GM12873 (cell line): ENCODE measurements around the gene TGFBR1.

Experiments
- TF ChIP-seq, protein P1 (sequence below): IDR thresholded peaks from 2 replicates; pipeline ENCODE4 v1.5.1; 2012; ENCODE audit warnings: low read depth, mild to moderate bottlenecking, moderate library complexity, low read length, control low read depth; ENCODE audit not compliant: insufficient read depth; ENCODE audit errors: missing control alignments

TGFBR1 gene

DNA sequence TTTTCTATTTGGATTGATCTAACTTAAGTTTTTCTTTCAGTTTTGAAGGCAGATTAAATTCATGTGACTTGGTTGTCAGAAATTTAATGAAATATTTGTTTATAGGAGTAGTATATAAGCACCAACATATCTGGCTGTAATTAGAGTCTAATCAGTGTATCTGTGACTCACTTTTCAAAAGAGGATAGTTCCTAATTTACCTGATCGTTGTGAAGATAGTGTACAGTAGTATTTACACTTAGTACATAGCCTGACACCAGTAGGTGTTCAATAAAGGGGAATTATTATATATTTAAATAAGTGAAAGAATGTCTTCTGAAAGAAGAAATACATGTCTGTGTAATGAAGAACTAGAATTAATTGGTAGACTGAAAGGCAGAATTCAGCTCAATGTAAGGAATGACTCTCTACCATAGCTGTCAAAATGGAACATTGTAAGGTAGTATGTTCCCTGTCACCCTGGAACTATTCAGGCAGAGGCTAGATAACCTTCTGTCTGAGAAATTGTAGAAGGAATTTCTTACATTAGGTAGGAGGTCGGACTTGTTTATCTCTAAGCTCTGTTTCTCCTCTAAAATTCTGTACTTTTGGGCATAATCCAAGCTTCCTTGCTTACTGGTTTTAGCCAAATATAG, 8.6 kb downstream of the TGFBR1 start:
- TF ChIP-seq, protein P1, sequence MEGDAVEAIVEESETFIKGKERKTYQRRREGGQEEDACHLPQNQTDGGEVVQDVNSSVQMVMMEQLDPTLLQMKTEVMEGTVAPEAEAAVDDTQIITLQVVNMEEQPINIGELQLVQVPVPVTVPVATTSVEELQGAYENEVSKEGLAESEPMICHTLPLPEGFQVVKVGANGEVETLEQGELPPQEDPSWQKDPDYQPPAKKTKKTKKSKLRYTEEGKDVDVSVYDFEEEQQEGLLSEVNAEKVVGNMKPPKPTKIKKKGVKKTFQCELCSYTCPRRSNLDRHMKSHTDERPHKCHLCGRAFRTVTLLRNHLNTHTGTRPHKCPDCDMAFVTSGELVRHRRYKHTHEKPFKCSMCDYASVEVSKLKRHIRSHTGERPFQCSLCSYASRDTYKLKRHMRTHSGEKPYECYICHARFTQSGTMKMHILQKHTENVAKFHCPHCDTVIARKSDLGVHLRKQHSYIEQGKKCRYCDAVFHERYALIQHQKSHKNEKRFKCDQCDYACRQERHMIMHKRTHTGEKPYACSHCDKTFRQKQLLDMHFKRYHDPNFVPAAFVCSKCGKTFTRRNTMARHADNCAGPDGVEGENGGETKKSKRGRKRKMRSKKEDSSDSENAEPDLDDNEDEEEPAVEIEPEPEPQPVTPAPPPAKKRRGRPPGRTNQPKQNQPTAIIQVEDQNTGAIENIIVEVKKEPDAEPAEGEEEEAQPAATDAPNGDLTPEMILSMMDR = no peak

DNA sequence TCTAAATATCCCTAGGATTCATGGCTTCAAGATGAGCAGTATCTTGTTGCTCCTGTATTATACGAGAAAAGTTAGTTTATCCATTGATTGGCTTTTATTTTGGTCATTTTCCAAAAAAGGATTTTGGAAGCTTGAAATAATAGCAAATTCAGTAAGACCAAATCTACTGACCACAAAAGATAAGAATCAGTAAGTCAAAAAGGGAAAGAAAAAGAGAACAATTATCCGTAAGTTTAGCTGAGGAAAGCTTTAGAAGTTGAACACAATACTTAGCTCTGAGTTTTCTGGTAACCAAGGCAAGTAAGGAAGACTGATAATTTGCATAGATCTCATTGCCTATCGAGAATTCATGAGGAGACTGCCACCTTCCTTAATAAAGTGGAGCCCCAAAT, 9.1 kb downstream of the TGFBR1 start:
- TF ChIP-seq, protein P1 = no peak

DNA sequence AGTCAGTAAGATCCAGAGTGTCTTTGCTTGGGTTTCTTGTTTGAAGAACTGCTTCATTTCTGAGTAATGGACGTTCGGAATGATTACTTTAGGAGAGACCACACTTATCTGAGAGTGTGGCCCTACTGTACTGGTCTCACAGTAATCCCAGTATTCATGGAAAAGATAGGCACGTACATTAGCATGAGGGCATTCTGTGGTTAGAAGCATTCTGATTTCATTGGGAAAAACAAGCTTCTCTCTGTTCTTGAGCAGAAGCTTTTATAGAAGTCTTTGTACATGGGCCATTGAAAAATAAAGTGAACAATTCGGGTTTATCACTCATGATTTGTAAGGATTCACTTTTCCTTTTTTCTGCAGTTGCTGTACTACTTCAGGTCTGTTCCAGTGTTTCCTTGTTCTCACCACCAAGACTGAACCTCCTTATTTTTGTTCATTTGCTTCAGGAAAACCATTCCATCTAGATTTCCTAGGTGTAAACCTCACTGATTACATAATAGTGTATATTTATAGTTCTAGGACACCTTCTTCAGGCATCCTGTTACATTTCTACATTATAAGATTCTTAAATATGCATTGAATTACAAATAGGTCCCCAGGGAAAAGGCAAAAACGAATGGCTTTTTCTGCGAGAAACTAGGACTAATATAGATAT, 10.1 kb downstream of the TGFBR1 start:
- TF ChIP-seq, protein P1 = no peak

DNA sequence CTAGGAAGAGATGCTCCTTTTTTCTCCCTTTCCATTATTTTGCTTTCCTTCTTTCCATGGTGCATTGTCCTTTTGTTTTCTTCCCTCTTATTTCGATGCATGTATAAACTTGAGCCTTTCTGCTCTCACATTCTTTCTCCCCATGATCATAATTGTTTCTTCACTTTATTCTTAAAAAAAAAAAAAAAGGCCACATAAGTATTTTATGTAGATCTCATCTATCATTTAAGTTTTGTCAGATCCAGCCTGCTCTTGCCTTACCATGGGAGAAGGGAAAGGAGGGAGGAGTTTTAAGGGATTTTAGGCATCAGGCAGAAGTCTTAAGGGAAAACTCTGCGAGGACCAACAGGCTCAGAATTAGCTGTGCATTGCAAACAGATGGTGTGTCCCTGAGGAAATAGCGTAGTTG, 11.1 kb downstream of the TGFBR1 start:
- TF ChIP-seq, protein P1 = no peak

DNA sequence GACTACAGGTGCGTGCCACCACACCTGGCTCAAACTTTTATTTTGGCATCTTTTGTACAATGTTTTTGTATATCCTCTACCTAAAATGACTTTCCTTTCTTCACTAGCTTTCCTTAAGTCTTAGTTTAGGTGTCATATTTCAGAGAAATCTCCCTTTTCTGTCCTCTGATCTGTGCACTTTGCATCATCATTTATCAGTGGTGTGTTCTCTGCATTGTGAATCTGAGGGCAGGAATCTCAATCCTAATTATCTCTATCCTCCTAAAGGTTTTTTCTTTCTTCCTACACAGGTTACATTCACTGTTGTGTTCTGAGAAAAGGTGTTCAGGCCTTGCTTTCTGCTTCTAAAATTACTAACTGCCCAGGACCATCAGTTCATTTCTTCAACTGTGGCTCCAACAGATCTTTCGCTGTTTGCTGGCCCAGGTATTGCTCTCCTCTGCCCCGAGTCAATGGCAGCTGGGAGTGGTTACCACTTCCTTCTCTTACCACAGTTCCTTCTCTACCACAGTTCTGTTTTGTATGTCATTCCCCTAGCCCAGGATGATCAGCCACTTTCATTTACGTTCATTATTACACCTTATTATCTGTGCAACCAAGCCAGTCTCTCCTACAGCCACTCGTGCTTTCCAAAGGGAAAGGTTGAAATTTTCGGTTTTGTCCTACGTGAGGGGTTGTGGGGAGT, 14.0 kb downstream of the TGFBR1 start:
- TF ChIP-seq, protein P1 = no peak

DNA sequence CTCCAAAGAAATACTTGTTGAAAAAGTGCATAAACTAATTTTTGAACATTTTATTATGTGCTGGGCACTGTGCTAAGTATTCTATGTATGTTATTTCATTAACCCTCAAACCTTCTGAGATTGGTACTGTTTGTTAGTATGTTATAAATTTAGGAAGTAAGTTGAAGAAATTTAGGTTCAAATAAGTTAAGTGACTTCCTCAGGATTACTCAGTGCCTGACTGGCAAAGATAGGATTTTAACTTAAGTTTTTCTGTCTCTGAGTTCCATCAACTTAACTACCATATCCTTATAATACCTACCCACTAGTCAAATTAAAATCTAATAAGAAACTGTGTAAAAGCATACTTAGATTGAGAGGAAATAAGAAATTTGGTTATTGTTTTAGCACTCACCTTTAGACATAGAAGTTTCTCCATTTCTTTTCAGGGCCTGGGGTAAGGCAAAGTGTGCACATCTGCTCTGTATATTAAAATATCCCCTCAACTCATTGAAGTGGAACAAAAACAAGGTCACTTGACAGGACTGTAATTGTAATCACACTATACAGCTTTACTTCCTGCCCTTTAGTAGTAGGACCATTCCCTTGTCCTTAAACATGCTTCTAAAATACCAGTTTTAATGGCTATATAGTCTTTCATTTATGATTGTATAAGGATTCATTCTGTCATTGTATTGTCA, 15.2 kb downstream of the TGFBR1 start:
- TF ChIP-seq, protein P1 = no peak

DNA sequence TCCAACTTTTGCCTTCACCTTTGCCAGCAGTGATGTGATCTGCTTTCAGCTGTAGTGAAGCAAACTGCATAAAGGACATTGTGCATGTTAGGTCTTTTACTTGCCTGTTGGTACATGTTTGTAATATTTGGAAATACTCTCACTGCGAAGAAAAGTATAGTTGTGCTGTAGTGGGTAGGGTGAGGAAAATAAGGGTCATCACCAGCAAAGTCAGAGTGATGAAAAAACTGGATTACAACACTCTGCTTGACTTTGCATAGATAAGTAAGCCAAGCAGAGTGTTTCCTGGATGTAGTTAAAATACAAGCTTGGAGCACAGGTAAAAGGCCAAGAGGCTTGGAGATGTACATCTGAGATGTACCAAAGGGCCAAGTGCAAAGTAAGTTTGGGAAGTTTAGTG, 16.7 kb downstream of the TGFBR1 start:
- TF ChIP-seq, protein P1 = no peak
